HAP-1 (cell line): ENCODE data around the gene SUCO.

Experiments
- DNase-seq, 2 experiments: peaks; one replicate each; pipeline ENCODE4 v3.0.0-alpha.2; 2016 to 2020; ENCODE audit warnings: low spot score in 2 of 2
- H3K27me3 ChIP-seq: fragments of 250-450 bp; sonication (Bioruptor Pico); 2 replicates; pipeline ENCODE4 v1.5.1; 2020; ENCODE audit warnings: low read depth, mild to moderate bottlenecking, moderate library complexity
- H3K36me3 ChIP-seq: fragments of 250-450 bp; sonication (Bioruptor Pico); replicated peaks from 2 replicates; pipeline ENCODE4 v1.5.1; 2020; ENCODE audit warnings: mild to moderate bottlenecking
- H3K4me1 ChIP-seq: fragments of 250-450 bp; sonication (Bioruptor Pico); 2 replicates; pipeline ENCODE4 v1.5.1; 2020; ENCODE audit warnings: mild to moderate bottlenecking
- H3K4me3 ChIP-seq: fragments of 250-450 bp; sonication (Bioruptor Pico); 2 replicates; pipeline ENCODE4 v1.5.1; 2020; ENCODE audit warnings: mild to moderate bottlenecking, moderate library complexity
- H3K9me3 ChIP-seq: fragments of 250-450 bp; sonication (Bioruptor Pico); 2 replicates; pipeline ENCODE4 v1.5.1; 2020; ENCODE audit warnings: mild to moderate bottlenecking, moderate library complexity
- in situ Hi-C: fragments of 300-500 bp; cut with MboI; formaldehyde crosslinking; loops from 3 replicates; pipeline ENCODE4 v1.14.3; 2020; ENCODE audit warnings: low sequenced_read_pairs, inconsistent platforms, mixed read lengths

SUCO gene

DNA sequence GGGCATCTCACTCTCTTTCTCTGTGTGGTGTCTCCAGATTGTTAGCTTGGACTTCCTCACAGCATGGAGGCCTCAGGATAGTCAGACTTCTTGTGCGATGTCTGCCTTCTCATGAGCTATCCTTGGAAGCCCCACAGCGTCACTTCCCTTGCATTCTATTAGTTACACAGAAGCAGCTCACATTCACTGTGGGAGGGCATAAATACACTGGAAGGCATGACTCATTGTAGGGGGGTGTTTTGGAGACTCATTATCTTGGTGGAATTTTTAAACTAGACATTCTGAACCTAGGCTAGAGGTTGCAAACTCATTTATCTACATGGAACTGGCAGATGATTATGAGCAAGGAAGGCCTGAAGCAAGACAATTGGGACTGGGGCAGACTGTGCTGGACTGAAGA is 104.6 kb downstream of the SUCO start:
- Histone ChIP-seq H3K9me3 (no peaks in the 10 kb centered on the region), H3K36me3 (no peaks in the 10 kb centered on the region), H3K4me3 (no peak overlapping the region), H3K4me1 (no peaks in the 10 kb centered on the region), H3K27me3 (0 out of 2 replicates have a peak, but pooled peaks cover 3% of the 10 kb centered on the region)
- DNase-seq, result no peak
- in situ Hi-C loops, result no loop called here

DNA sequence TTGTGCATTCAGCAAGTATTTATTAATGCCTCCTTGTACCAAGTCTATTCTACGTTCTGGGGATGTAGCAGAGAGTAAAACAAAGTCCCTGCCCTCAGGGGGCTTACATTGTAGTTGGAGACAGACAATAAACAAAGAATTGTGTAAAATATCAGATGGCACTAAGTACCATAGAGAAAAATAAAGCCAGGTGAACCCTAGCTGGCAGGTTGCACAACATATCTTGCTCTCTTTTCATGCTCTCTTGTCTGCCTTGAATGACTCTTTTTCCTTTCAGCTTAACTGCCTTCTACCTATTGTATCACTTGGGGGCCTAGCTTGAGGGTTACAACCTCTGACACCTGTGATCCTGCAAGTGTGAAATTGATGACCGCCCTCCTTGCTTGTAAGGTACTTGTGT is 105.3 kb downstream of the SUCO start:
- Histone ChIP-seq H3K36me3 (no peaks in the 10 kb centered on the region), H3K27me3 (0 out of 2 replicates have a peak, but pooled peaks cover 3% of the 10 kb centered on the region), H3K9me3 (no peaks in the 10 kb centered on the region), H3K4me1 (no peaks in the 10 kb centered on the region), H3K4me3 (no peak overlapping the region)
- DNase-seq, result no peak
- in situ Hi-C loops, result no loop called here

DNA sequence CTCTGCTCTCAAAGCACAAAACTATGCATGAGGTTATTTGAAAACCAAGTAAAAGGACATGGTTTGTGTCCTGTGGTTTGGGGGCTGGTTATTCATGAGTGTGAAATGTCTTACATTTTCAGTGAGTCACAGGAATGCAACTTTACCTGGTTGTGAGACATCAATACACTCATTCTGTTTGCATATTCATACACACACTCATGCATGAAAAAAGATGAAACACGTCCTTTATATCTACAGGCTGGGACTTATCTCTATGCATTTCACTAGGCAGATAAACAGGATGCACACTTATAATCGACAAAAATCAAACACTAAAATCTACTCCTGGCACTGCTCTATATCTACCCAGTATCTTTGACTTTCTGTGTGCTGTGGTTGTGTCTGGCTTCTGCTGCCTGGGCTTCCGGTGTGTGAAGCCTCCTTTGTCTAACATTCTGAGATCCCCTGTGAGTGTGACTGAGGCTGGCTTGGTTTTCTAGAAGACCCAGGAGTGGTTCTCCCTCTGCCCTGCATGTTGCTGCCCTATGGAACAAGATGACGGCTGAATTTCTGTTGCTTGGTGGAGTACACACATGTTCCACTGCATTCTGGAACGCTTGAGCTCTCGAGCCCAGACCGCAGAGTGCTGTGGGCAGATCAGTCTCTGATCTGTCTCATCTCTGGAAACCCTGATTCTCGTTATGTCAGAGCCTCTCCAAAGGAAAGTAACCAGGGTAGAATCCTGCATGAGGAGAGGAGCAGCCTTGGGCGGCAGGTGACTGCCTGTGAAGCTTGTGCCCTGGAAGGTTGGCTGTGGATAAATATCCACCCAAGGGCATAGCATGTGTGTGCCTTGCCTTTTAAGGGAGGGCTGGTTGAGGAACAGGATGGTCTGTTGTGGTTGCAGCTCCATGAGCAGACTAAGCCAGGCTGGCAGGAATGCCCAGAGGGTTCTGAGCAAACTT is 106.2 kb downstream of the SUCO start:
- H3K4me3 ChIP-seq, result no peak overlapping the region
- in situ Hi-C loops, result no loop called here
- no peaks in the 10 kb centered on the region for H3K4me1 ChIP-seq
- H3K9me3 ChIP-seq, result no peaks in the 10 kb centered on the region
- 0 out of 2 replicates have a peak, but pooled peaks cover 3% of the 10 kb centered on the region for H3K27me3 ChIP-seq
- DNase-seq, result no peak
- no peaks in the 10 kb centered on the region for H3K36me3 ChIP-seq

DNA sequence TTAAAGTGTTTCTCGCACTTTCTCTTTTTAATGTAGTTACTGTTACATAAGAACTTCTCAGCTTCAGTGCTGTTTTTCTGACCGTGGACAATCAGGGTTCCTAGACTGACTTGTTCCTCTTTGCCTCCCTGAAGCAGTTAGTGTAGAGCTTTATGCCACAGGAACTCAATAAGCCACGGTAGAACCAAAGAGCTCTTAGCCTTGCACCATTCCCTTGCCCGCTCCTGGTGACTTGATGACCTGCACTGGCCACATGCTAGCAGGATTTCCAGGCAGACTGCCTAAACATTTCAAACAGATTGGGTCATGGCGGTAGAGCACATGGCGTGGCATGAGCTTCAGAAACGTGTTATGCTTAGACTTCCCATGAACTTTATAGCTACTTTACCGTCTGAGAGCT is 107.2 kb downstream of the SUCO start:
- H3K36me3 ChIP-seq, result no peaks in the 10 kb centered on the region
- no peaks in the 10 kb centered on the region for H3K4me1 ChIP-seq
- 0 out of 2 replicates have a peak, but pooled peaks cover 3% of the 10 kb centered on the region for H3K27me3 ChIP-seq
- H3K4me3 ChIP-seq, result no peak overlapping the region
- in situ Hi-C loops, result no loop called here
- no peak for DNase-seq
- no peaks in the 10 kb centered on the region for H3K9me3 ChIP-seq

DNA sequence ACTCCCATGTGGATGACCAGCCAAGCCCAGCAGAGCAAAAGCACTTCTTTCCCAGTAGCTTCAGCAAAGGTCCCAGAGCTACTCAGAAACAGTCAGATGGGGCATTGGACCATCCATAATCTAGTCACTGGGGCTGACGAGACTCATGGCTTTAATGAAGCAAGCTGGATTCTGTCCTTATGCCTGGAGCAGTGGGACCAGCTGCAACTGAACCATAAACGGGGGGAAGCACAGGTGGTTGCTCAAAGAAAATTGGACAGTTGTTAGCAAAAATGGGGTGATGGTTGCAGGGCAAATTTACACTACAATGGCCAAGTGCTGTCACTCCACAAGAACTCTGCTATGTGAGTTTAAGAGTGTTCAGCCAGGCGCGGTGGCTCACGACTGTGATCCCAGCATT is 108.5 kb downstream of the SUCO start:
- Histone ChIP-seq H3K27me3 (0 out of 2 replicates have a peak, but pooled peaks cover 3% of the 10 kb centered on the region), H3K9me3 (no peaks in the 10 kb centered on the region), H3K36me3 (no peaks in the 10 kb centered on the region), H3K4me3 (no peak overlapping the region), H3K4me1 (no peaks in the 10 kb centered on the region)
- in situ Hi-C loops, result no loop called here
- DNase-seq, result no peak

DNA sequence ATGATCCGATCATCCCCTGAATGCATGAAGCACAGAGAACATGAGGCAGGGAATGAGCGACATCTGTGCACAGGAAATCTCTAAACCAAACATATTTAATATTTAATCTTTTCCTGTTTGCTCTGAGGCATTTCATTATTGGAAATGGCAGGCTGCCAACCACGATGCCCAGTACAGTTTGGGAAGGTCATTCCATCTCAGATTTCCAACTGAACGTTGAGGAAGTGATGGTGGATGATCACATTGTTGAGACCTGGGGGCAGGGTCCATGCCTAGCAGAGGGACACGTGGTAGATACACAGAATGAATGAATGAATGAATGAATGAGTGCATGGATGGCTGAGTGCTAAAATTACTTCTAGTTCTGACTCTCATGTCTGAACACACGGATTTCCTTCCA is 110.0 kb downstream of the SUCO start:
- DNase-seq, result no peak
- Histone ChIP-seq H3K4me1 (no peaks in the 10 kb centered on the region), H3K27me3 (0 out of 2 replicates have a peak, but pooled peaks cover 3% of the 10 kb centered on the region), H3K9me3 (no peaks in the 10 kb centered on the region), H3K4me3 (no peak overlapping the region), H3K36me3 (no peaks in the 10 kb centered on the region)
- in situ Hi-C loops, result no loop called here

DNA sequence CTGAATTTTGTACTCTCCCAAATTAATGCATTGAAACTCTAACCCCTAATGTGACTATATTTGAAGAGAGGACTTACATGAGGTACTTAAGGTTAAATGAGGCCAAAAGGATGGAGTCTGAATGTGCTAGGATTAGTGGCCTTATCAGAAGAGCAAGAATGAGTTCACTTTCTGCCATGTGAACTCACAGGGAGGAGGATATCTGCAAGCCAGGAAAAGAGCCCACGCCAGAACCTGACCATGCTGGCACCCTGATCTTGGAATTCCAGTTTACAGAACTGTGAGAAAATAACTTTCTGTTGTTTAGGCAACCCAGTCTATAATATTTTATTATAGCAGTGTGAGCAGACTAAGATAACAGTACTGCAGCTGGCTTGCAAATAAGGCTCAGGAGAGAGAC is 113.7 kb downstream of the SUCO start:
- no peaks in the 10 kb centered on the region for H3K4me1 ChIP-seq
- in situ Hi-C loops, result no loop called here
- no peak overlapping the region for H3K4me3 ChIP-seq
- no peaks in the 10 kb centered on the region for H3K9me3 ChIP-seq
- H3K27me3 ChIP-seq, result no peaks in the 10 kb centered on the region
- no peak for DNase-seq
- H3K36me3 ChIP-seq, result no peaks in the 10 kb centered on the region

DNA sequence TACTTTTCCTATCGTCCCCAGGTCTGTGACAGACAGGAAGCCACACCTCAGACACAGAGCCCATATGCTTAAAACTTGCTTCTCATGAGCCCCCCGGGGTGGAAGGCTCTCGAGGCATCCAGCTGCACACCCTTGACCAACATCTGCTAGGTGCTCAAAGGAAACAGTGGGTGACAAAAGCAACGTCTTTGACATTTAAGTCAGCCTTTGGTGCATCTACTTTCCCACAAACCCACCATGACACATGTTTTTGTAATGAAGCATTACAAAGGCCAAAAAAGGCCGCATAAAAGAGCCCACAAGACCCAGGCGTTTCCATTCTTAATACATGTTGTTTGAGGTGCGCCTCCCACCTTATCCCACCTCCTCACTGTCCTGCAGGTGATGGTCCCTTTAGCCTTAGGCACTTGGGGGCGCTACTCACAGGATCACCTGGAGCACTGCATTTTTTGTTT is 114.2 kb downstream of the SUCO start:
- H3K27me3 ChIP-seq, result no peaks in the 10 kb centered on the region
- in situ Hi-C loops, result no loop called here
- H3K4me3 ChIP-seq, result no peak overlapping the region
- no peak for DNase-seq
- H3K4me1 ChIP-seq, result no peaks in the 10 kb centered on the region
- H3K36me3 ChIP-seq, result no peaks in the 10 kb centered on the region
- H3K9me3 ChIP-seq, result no peaks in the 10 kb centered on the region

DNA sequence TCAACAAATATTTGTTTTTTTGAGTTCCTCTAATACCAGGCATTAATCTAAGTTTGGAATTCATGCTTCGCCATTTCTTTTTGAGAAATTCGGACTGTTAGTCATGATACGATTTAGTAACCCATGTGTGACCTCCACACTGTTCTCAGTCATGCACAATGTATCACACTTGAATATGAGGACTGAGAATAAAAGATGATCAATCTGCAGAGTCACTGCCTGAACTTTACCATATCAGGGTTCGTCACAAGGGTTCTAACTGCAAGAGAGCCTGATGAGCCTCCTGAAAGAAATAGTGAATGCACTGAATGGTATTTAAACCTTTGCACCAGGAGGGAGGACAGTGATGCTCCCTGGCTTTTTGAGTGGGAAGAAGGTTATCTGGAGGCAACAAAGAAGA is 115.0 kb downstream of the SUCO start:
- in situ Hi-C loops, result no loop called here
- H3K9me3 ChIP-seq, result no peaks in the 10 kb centered on the region
- no peak for DNase-seq
- H3K4me1 ChIP-seq, result no peaks in the 10 kb centered on the region
- H3K27me3 ChIP-seq, result no peaks in the 10 kb centered on the region
- H3K4me3 ChIP-seq, result no peak overlapping the region
- no peaks in the 10 kb centered on the region for H3K36me3 ChIP-seq

DNA sequence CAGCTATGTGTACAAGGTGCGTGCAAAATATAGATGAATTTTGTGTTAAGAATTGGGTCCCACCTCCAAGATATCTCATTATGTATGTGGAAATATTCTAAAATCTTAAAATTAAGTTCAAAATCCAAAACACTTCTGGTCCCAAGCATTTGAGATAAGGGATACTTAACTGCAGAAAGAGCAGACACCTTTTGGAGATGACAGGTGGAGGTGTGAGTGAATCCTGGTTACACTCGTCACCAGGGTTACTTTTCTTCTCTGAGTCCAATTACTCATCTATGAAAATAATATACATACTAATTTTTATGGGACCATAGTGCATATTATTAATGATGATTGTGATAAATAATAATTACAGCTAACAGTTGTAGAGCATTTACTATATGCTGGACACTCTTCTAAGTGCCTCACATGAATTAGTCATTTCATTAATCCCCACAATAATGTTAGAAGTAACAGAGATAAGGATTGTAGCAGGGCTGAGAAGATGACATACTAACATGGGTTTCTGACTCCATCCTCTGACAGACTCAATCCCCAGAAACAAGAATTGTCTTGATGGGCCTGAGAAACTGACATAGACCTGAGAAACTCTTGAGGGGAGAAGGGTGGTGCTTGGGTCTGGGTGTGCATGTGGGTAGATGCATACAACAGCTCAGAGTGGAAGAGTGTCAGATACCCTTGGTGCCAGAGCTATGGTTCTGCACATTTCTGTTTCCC is 117.7 kb downstream of the SUCO start:
- in situ Hi-C loops, result no loop called here
- no peak overlapping the region for H3K4me3 ChIP-seq
- no peaks in the 10 kb centered on the region for H3K4me1 ChIP-seq
- H3K36me3 ChIP-seq, result no peaks in the 10 kb centered on the region
- no peaks in the 10 kb centered on the region for H3K27me3 ChIP-seq
- H3K9me3 ChIP-seq, result no peaks in the 10 kb centered on the region
- no peak for DNase-seq

DNA sequence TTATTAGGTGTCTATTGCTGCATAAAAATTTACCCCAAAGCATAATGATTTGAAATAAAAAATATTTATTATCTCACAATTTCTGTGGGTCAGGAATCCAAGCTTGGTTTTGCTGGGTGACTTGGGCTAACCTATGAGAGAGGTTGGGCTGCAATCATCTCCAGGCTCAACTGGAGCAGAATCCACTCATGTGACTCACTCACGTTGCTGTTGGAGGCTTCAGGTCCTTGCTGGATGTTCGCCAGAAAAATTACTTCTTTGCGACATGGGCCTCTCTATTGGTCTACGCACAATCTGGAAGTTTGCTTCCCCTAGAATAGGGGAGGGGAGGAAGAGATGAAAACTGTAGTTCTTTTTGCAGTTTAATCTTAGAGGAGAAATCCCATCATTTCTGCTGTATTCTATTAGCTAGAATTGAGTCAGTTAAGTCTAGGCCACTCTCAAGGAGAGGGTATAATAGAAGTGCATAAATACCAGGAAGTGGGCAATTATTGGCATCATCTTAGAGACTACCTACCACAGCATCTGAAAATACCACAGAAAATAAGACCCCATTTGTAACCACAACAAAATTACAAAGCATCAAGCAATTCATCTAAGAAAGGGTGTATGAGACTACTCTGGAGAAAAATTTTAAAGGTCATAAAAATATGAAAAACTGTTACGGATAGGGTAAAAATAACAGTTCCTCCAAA is 120.2 kb downstream of the SUCO start:
- Histone ChIP-seq H3K36me3 (no peaks in the 10 kb centered on the region), H3K4me1 (no peaks in the 10 kb centered on the region), H3K9me3 (no peaks in the 10 kb centered on the region), H3K27me3 (no peaks in the 10 kb centered on the region), H3K4me3 (no peak overlapping the region)
- no peak for DNase-seq
- in situ Hi-C loops, result no loop called here

DNA sequence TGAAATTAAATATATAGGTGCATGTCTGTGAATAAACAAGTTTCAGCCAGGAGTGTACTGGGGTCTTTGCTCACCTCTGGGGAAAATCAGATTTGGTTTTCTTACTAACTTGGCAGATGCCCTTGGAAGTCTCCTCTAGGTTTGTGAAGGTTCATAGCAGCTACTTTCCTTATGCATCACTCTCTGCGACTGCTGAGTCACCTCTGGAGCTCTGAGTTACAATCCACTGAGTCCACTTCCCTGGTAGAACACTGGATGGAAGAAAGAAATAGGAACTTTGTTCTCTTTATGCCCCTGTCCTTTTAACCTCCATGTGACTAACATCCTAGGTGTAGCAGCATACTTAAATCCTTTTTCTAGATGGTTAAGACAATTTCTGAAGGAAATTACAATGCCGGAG is 121.6 kb downstream of the SUCO start:
- Histone ChIP-seq H3K9me3 (no peaks in the 10 kb centered on the region), H3K4me1 (no peaks in the 10 kb centered on the region), H3K4me3 (no peak overlapping the region), H3K27me3 (no peaks in the 10 kb centered on the region), H3K36me3 (no peaks in the 10 kb centered on the region)
- no peak for DNase-seq
- in situ Hi-C loops, result no loop called here

DNA sequence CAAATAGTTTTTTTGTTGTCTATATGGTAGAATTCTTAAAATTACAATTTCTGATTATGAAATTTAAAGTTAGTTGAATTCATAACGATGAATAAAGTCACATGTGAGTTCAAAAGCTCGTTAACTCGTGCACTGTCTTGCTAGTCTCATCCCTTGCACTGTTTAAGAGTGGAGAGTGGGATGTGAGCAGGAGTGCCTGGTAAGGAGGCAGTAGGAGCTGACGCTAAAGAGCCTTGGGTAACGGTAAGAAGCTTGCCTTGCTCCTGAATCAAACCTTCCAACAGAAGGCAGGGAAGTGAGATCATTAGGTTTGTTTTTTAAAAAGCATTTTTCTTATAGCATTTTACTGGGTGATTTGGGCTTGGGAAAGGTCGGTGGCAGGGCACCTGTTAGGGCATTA is 123.6 kb downstream of the SUCO start:
- Histone ChIP-seq H3K4me1 (no peaks in the 10 kb centered on the region), H3K9me3 (no peaks in the 10 kb centered on the region), H3K36me3 (no peaks in the 10 kb centered on the region), H3K4me3 (no peak overlapping the region), H3K27me3 (0 out of 2 replicates have a peak, but pooled peaks cover 4% of the 10 kb centered on the region)
- no peak for DNase-seq
- in situ Hi-C loops, result no loop called here
